ENCODE results near the gene CMSS1. TPM values are rescaled to one million over a fixed set of nuclear protein-coding genes. Genes with fewer than 3 reads are reported as not detected.
A peak's percentile ranks its signal among the peaks of the same experiment; 100 is the strongest.

The CMSS1 gene
- total and polyA plus RNA-seq, 8 donors, result 2.7 to 33.3 (median 22.1) TPM

GRCh38 chr3:99858469-99858868 is 40.8 kb downstream of the CMSS1 start:
- Histone ChIP-seq H3K27ac (peak overlapping the region in 3 of 5 donors; percentile 66 to 77 (median 71)), H3K27me3 (no peaks in the 10 kb centered on the region), H3K4me1 (peaks cover 0 to 56% (median 36%) of the 10 kb centered on the region in 4 donors), H3K4me3 (no peak overlapping the region), H3K36me3 (peaks cover 0 to 27% (median 22%) of the 10 kb centered on the region in 4 donors), H3K9me3 (no peaks in the 10 kb centered on the region)
- TF ChIP-seq POLR2A (IDR thresholded peaks at IDR 0.05) (no peak), CTCF (IDR thresholded peaks at IDR 0.05) (no peak), POLR2AphosphoS5 (IDR thresholded peaks at IDR 0.05) (no peak), EP300 (IDR thresholded peaks at IDR 0.05) (no peak)
- DNase-seq, result no peak
- intact Hi-C loops (cut with DNase I; ENCODE audit: low total_unique reads), result no loop called here
- whole genome bisulfite sequencing, 5 donors, result 74 to 87% (median 83%) methylated on average over 2 of the region's 2 CpGs

- peaks cover 0 to 56% (median 36%) of the 10 kb centered on the region in 4 donors for H3K4me1 ChIP-seq
- intact Hi-C loops (cut with DNase I; ENCODE audit: low total_unique reads), result no loop called here
- 31 to 74% (median 56%) methylated on average over 1 of the region's 1 CpG for WGBS, 5 donors
These were observed 42.2 kb downstream of the CMSS1 start for GRCh38 chr3:99859825-99860224.

GRCh38 chr3:99861216-99861615 is 43.6 kb downstream of the CMSS1 start:
- Histone ChIP-seq H3K27ac (peak overlapping the region in 4 of 5 donors; percentile 20 to 77 (median 68)), H3K4me1 (peaks cover 0 to 59% (median 36%) of the 10 kb centered on the region in 4 donors)

More at GRCh38 chr3:99859825-99860224, 42.2 kb downstream of the CMSS1 start:
- TF ChIP-seq CTCF (IDR thresholded peaks at IDR 0.05) (no peak), POLR2AphosphoS5 (IDR thresholded peaks at IDR 0.05) (peak; percentile 52 to 82 (median 56))
- peak in 1 of 2 donors; percentile 78 for DNase-seq
- Histone ChIP-seq H3K9me3 (no peaks in the 10 kb centered on the region), H3K4me3 (no peak overlapping the region), H3K36me3 (peaks cover 0 to 29% (median 27%) of the 10 kb centered on the region in 4 donors), H3K27ac (peak overlapping the region in 4 of 5 donors; percentile 36 to 77 (median 68)), H3K27me3 (no peaks in the 10 kb centered on the region)

GRCh38 chr3:99862208-99862607 is 44.5 kb downstream of the CMSS1 start:
- H3K36me3 ChIP-seq, result peaks cover 0 to 33% (median 28%) of the 10 kb centered on the region in 4 donors
- TF ChIP-seq EP300 (IDR thresholded peaks at IDR 0.05), result no peak
- no peak for TF ChIP-seq POLR2AphosphoS5 (IDR thresholded peaks at IDR 0.05)
- no peak for TF ChIP-seq POLR2A (IDR thresholded peaks at IDR 0.05)
- TF ChIP-seq CTCF (IDR thresholded peaks at IDR 0.05), result no peak
- peak overlapping the region in 2 of 5 donors; percentile 71 to 77 for H3K27ac ChIP-seq
- no peaks in the 10 kb centered on the region for H3K27me3 ChIP-seq
- 66 to 89% (median 82%) methylated on average over 2 of the region's 2 CpGs for WGBS, 5 donors
- no peak overlapping the region for H3K4me3 ChIP-seq
- no peaks in the 10 kb centered on the region for H3K9me3 ChIP-seq
- intact Hi-C loops (cut with DNase I; ENCODE audit: low total_unique reads), result no loop called here
- DNase-seq, result no peak
- H3K4me1 ChIP-seq, result peaks cover 4 to 60% (median 43%) of the 10 kb centered on the region in 4 donors

More at GRCh38 chr3:99861216-99861615, 43.6 kb downstream of the CMSS1 start:
- WGBS, 5 donors, result 61 to 92% (median 86%) methylated on average over 1 of the region's 1 CpG
- Histone ChIP-seq H3K4me3 (no peak overlapping the region), H3K36me3 (peaks cover 0 to 33% (median 28%) of the 10 kb centered on the region in 4 donors), H3K9me3 (no peaks in the 10 kb centered on the region), H3K27me3 (no peaks in the 10 kb centered on the region)
- intact Hi-C loops (cut with DNase I; ENCODE audit: low total_unique reads), result no loop called here
- TF ChIP-seq POLR2AphosphoS5 (IDR thresholded peaks at IDR 0.05) (no peak), CTCF (IDR thresholded peaks at IDR 0.05) (no peak), EP300 (IDR thresholded peaks at IDR 0.05) (no peak), POLR2A (IDR thresholded peaks at IDR 0.05) (no peak)
- no peak for DNase-seq
